Activated B cell treated with CpG ODN at 0.5 μM for 24 hours (primary cell): Measurements from ENCODE around the gene MYO1E. TPM values are rescaled to one million over a fixed set of nuclear protein-coding genes. Genes with fewer than 3 reads are reported as not detected.

Experiments used
- ATAC-seq: fragments of 200-7000 bp; cut with Tn5 transposase; one replicate; pipeline ENCODE4 v1.10.0; 2021; ENCODE audit warnings: low read depth, mild to moderate bottlenecking, moderate library complexity
- CTCF ChIA-PET: fragments of 350-600 bp; sonication (Branson Sonifier 250); formaldehyde crosslinking; loops from one replicate; lab custom pipeline; 2021; ENCODE audit warnings: antibody characterized with exemption; lab: Charles Lee
- POLR2A ChIA-PET: fragments of 350-600 bp; sonication (Branson Sonifier 250); formaldehyde crosslinking; loops from one replicate; lab custom pipeline; 2021; ENCODE audit warnings: antibody characterized with exemption; lab: Charles Lee
- DNase-seq: peaks from one replicate; pipeline ENCODE4 v3.0.0; 2022
- H3K27ac Mint-ChIP-seq: one replicate; pipeline ENCODE4 v1.8.0; 2020; ENCODE audit warnings: mixed read lengths
- H3K27me3 Mint-ChIP-seq: one replicate; pipeline ENCODE4 v1.8.0; 2021; ENCODE audit warnings: mixed read lengths
- H3K36me3 Mint-ChIP-seq: one replicate; pipeline ENCODE4 v1.8.0; 2021; ENCODE audit warnings: low read depth, mixed read lengths
- H3K4me1 Mint-ChIP-seq: one replicate; pipeline ENCODE4 v1.8.0; 2021; ENCODE audit warnings: mixed read lengths
- H3K4me3 Mint-ChIP-seq: one replicate; pipeline ENCODE4 v1.8.0; 2020; ENCODE audit warnings: mild to moderate bottlenecking, mixed read lengths
- H3K9me3 Mint-ChIP-seq: one replicate; pipeline ENCODE4 v1.8.0; 2020; ENCODE audit warnings: mixed read lengths
- intact Hi-C: fragments of 100-400 bp; cut with micrococcal nuclease; formaldehyde crosslinking; loops from one replicate; pipeline ENCODE4 v1.15.1; 2024
- total RNA-seq: library from RNA; stranded (reverse); gene quantifications from 2 replicates; pipeline ENCODE4 v1.2.3, GENCODE V29; 2022
- TF ChIP-seq, protein P1 (sequence below): fragments of 200-600 bp; IDR thresholded peaks from one replicate; pipeline ENCODE4 v1.8.0; 2022; ENCODE audit warnings: antibody characterized with exemption, mild to moderate bottlenecking

The MYO1E gene
- total RNA-seq, 1 donor from 2014 or later = 186 TPM

GRCh38 chr15:59322056-59322759 is 50.5 kb downstream of the MYO1E start:
- ChIA-PET POLR2A (no interaction called here), CTCF (no interaction called here)
- peaks cover 7% of the 10 kb centered on the region for H3K36me3 Mint-ChIP-seq
- H3K4me3 Mint-ChIP-seq = no peak overlapping the region
- DNase-seq (no peak), ATAC-seq (no peak)
- TF ChIP-seq, protein P1, sequence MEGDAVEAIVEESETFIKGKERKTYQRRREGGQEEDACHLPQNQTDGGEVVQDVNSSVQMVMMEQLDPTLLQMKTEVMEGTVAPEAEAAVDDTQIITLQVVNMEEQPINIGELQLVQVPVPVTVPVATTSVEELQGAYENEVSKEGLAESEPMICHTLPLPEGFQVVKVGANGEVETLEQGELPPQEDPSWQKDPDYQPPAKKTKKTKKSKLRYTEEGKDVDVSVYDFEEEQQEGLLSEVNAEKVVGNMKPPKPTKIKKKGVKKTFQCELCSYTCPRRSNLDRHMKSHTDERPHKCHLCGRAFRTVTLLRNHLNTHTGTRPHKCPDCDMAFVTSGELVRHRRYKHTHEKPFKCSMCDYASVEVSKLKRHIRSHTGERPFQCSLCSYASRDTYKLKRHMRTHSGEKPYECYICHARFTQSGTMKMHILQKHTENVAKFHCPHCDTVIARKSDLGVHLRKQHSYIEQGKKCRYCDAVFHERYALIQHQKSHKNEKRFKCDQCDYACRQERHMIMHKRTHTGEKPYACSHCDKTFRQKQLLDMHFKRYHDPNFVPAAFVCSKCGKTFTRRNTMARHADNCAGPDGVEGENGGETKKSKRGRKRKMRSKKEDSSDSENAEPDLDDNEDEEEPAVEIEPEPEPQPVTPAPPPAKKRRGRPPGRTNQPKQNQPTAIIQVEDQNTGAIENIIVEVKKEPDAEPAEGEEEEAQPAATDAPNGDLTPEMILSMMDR = no peak
- no peaks in the 10 kb centered on the region for H3K27me3 Mint-ChIP-seq
- peak overlapping the region; percentile 56 for H3K27ac Mint-ChIP-seq
- intact Hi-C loops = no loop called here
- H3K9me3 Mint-ChIP-seq = peaks cover 4% of the 10 kb centered on the region
- H3K4me1 Mint-ChIP-seq = peaks cover 51% of the 10 kb centered on the region

- Mint-ChIP-seq H3K36me3 (peaks cover 7% of the 10 kb centered on the region), H3K4me1 (peaks cover 46% of the 10 kb centered on the region), H3K27me3 (no peaks in the 10 kb centered on the region), H3K27ac (no peak overlapping the region), H3K9me3 (peaks cover 4% of the 10 kb centered on the region), H3K4me3 (no peak overlapping the region)
- ATAC-seq (no peak), DNase-seq (no peak)
- ChIA-PET CTCF (no interaction called here), POLR2A (no interaction called here)
- intact Hi-C loops = no loop called here
- TF ChIP-seq, protein P1 = no peak
Measured at GRCh38 chr15:59321000-59321689, 51.5 kb downstream of the MYO1E start.

DNA sequence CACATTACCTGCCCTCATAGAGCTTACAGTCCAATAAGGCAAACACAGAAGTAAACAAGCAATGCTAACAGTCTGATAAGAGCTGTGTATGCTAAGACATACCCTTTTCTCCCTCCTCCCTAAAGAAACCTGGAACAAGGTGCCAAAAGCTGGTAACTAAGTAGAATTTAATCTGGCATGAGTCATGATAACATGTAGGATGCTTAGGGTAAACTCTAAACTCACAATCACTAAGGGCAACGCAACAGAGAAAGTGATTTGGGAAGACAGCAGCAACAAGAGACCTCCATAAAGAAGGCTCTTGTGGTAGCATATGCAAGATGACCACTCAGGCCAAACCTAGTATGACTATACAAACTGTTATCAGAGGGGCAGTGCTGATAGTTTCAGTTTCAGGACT is 55.5 kb downstream of the MYO1E start:
- ATAC-seq (no peak), DNase-seq (no peak)
- ChIA-PET POLR2A (no interaction called here), CTCF (no interaction called here)
- H3K36me3 Mint-ChIP-seq = peaks cover 2% of the 10 kb centered on the region
- no peak overlapping the region for H3K27ac Mint-ChIP-seq
- TF ChIP-seq, protein P1 = no peak
- H3K4me3 Mint-ChIP-seq = no peak overlapping the region
- intact Hi-C loops = no loop called here
- H3K4me1 Mint-ChIP-seq = peaks cover 55% of the 10 kb centered on the region
- H3K27me3 Mint-ChIP-seq = no peaks in the 10 kb centered on the region
- H3K9me3 Mint-ChIP-seq = peaks cover 4% of the 10 kb centered on the region

- H3K36me3 Mint-ChIP-seq = peaks cover 2% of the 10 kb centered on the region
- no peak overlapping the region for H3K4me3 Mint-ChIP-seq
- ChIA-PET POLR2A (no interaction called here), CTCF (interaction anchor here (1.7 kb wide), 1 partner anchor 69 kb away, joined by 4 read pairs; no protein-coding TSS in a partner anchor)
- H3K27ac Mint-ChIP-seq = no peak overlapping the region
- peaks cover 65% of the 10 kb centered on the region for H3K4me1 Mint-ChIP-seq
- no peaks in the 10 kb centered on the region for H3K9me3 Mint-ChIP-seq
- TF ChIP-seq, protein P1 = no peak
- DNase-seq = no peak
- intact Hi-C loops = no loop called here
- H3K27me3 Mint-ChIP-seq = no peaks in the 10 kb centered on the region
- no peak for ATAC-seq
Measured at GRCh38 chr15:59315914-59316451, 56.7 kb downstream of the MYO1E start.
